ENCODE results near the gene FGFR3.
"Not testable (repeated sequence)": the region's sequence is repeated elsewhere in the genome, so short reads cannot be mapped to it uniquely, and the experiment has no call there.

The FGFR3 gene

GRCh38 chr4:1843852-1844251 is 50.8 kb downstream of the FGFR3 start:
- DNase-seq: no peak

DNA sequence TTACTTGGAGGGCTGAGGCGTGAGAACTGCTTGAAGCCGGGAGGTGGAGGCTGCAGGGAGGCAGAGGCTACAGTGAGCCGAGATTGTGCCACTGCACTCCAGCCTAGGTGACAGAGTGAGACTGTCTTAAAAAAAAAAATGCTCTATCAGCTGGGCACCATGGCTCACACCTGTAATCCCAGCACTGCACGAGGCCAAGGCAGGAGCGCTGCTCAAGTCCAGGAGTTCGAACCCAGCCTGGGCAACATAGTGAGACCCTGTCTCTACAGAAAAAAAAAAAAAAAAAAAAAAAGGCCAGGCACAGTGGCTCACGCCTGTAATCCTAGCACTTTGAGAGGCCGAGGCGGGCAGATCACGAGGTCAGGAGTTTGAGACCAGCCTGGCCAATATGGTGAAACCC is 51.5 kb downstream of the FGFR3 start:
- not testable (repeated sequence) for DNase-seq

DNA sequence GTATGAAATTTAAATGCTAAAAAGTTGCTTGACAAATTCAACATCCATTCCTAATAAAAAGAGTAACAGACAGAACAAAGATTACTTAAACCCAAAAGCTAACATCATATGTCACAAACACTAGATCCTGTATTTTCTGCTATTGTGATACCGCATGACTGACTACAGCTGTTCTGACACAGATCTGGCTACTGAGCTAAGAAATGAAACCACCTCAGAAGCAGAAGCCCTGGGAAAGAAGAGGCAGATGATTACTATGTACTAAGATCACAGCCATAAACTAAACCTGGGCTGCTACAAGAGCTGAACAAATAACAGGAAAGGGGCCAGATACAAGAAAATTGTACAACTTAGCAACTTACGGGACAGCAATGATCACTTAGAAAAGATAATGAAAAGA is 53.5 kb downstream of the FGFR3 start:
- no peak for DNase-seq

- no peak for DNase-seq
Observed at GRCh38 chr4:1850276-1850675, 57.2 kb downstream of the FGFR3 start.

DNA sequence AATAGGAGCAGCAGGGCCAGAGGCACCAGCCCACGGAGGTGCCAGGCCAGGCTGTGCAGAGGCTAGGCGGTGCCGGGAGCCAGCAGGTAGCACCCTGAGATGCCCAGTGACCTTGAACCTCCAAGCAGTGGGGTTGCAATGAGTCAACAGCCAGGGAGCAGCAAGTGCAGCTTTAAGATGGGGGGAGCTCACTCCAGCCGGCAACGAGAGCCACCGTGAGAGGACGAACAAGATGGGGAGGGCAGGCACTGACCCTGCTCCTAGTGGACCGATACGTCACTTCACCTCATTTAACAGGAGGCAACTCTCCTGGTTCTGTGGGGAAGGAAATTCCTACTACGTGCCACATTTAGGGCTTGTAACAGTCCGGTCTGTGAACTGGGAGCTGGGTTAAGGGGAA is 58.1 kb downstream of the FGFR3 start:
- DNase-seq: no peak

DNA sequence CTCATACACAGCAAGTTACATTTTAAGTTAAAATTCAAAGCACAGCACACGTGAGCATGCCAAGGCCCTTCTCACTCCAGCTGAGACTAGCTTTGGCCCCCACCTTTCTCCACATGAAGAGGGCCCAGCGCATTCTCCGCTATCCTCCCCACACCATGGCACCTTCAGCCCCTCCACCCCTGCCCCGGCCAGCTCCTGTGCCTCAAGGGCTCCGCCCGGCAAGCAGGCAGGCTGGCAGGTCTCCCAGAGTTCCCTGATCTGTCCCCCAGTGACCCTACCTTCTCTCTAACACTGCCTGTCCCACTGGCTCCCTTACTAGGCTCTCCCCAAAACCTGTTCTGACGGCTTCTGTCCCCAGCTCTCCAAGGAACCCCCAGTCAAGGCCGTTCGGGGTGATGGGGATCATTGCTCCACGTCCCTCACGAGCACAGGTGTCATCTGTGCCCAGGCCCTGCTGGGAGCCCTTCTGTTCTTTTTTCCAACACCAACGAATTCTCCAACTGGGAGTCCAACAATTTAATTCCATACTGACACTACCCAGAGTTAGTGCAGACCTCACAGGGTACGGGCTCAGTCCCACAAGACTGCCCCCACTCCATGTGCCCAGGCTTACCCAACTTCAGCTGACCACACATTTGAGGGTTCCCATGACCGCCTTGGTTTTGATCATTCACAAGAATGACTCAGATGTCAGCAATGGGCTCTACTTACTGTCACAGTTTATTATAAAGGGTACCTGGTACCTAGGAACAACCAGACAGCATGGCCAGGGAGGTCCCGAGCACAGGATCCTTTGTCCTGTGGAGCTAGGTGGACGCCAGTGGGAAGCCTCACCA is 58.7 kb downstream of the FGFR3 start:
- DNase-seq: no peak

- DNase-seq: no peak
Observed at GRCh38 chr4:1852904-1853623, 60.0 kb downstream of the FGFR3 start.

DNA sequence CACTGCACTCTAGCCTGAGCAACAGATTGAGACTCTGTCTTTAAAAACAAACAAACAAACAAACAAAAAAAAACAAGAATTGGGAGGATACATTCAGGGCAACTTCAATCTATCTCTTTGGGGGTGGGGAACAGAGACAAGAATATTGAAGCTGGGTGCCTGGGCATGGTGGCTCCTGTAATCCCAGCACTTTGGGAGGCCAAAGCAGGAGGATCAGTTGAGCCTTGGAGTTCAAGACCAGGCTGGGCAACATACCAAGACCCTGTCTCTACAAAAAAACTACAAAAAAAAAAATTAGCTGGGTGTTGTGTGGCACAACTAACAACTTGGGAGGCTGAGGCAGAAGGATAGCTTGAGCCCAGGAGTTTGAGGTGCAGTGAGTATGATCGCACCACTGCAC is 61.7 kb downstream of the FGFR3 start:
- no peak for DNase-seq

DNA sequence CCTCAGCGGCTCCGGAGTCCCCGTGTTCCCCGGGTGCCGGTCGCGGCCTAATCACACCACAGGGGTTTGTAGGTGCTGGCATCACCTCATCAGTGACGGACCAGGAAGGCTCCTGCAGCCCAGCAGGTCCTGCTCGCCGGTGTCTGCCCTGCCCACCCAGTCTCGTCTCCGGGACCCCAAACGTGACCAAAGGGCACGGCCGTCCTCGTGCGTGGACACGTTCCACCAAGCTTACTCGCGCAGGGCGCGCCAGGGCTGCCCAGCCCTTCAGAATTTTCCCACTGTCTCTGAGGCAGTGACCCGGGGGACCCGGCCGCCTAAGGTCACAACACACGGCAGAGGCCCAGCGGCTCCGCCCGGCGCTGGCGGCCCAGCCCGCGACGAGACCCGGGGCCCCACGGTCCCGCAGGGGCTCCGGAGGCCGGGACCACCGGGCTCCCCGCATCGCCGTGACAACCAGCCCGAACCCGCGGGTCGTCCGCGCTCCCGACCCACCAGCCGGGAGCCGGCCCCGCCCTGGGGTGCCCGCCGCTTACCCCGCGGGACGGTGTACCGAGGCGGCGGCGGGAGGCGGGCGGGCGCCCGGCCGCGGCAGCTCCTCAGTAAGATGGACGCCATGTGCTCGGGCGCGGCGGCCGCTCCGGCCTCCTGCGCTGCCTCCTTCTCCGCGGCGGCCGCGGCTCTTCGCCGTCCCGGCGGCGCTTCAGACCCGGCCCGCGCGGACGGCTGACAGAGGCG is 62.4 kb downstream of the FGFR3 start:
- DNase-seq: peak; percentile 24

DNA sequence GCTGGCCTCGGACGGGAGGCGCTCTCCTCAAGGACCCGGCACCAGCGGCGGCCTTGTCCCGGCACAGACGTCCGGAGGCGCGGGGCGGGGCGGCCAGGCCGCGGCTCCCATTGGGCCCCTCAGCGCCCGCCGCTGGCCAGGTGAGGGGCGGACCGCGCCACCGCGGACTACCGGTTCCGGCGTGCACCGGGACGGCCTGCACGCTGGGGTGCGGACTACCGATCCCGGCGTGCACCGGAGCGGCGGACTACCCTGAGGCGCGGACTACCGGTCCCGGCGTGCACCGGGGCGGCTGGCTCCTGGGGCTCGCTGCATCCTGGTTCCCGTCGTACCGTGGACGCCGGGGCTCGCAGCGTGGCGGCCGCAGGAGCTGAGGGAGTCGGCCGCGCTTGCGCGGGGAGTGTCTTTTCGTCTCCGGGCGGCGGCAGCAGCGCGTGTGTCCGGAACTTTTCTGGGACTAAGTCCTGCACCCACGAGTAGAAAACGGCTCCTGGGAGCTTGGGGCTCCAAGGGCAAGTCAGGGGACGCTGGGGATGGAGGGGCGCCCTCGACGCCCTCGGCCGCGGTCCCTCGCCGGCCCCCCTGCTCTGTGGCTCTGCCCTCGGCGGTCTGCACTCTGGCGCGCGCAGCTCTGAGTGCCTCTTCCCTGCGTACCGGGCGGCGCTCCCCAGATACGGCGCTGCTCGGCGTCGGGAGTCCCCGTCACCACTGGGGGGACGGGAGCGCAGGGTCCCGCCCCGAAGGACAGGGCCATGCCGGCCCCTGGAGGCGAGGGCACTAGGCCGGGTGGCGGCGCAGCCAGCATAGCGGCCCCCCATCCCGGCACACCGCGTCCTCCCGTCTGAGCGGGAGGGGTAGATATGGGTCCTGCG is 63.2 kb downstream of the FGFR3 start, which contains the start of gene LETM1:
TSS of gene LETM1 (minus strand) at position 86 of the 872 bp plus-strand sequence. CDS start 206 bp downstream, outside the sequence.
- DNase-seq: peak; percentile 94

- DNase-seq: no peak
Observed at GRCh38 chr4:1856943-1857699, 64.0 kb downstream of the FGFR3 start.

DNA sequence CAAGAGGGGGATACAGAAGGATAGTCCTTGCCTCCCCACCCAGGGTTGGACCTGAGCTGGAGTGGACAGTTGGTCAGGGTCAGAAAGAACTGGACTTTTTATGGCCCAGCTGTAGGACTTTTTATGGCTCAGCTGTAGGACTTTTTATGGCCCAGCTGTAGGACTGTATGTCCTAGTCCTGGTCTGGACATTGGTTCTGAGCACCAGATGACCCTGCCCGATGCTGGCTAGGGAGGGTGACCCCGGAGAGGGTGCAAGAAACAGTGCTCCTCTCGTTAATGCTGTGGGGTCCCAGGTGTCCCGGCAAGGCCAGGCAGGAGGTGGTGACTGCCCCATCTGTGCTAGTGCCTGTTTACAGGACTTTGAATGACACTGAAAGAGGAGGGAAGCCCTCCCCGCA is 64.8 kb downstream of the FGFR3 start:
- DNase-seq: no peak

Measured in activated CD8-positive, alpha-beta memory T cell treated with anti-CD3 and anti-CD28 coated beads, Interleukin-2, amount 50 U/mL, for 4 hours (primary cell).